Measurements from ENCODE around the gene LMAN1L. TPM values are rescaled to one million over a fixed set of nuclear protein-coding genes. Genes with fewer than 3 reads are reported as not detected.

Gene LMAN1L
- total RNA-seq, 2 donors from 2014 or later: not detected

- intact Hi-C loops (cut with DNase I): no loop called here
- no peaks in the 10 kb centered on the region for H3K36me3 ChIP-seq (replicated peaks in 1 of 2; ENCODE audit: insufficient read depth in 1 of 2, low read depth in 2 of 2)
- no peaks in the 10 kb centered on the region for H3K4me1 ChIP-seq
- DNase-seq (no peak), ATAC-seq (no peak)
- 67 to 74% methylated on average over 18 of the region's 18 CpGs for WGBS, 2 donors
- no peak for TF ChIP-seq POLR2A (IDR thresholded peaks at IDR 0.05)
- TF ChIP-seq, protein P1, sequence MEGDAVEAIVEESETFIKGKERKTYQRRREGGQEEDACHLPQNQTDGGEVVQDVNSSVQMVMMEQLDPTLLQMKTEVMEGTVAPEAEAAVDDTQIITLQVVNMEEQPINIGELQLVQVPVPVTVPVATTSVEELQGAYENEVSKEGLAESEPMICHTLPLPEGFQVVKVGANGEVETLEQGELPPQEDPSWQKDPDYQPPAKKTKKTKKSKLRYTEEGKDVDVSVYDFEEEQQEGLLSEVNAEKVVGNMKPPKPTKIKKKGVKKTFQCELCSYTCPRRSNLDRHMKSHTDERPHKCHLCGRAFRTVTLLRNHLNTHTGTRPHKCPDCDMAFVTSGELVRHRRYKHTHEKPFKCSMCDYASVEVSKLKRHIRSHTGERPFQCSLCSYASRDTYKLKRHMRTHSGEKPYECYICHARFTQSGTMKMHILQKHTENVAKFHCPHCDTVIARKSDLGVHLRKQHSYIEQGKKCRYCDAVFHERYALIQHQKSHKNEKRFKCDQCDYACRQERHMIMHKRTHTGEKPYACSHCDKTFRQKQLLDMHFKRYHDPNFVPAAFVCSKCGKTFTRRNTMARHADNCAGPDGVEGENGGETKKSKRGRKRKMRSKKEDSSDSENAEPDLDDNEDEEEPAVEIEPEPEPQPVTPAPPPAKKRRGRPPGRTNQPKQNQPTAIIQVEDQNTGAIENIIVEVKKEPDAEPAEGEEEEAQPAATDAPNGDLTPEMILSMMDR (IDR thresholded peaks at IDR 0.05): no peak
- H3K27ac ChIP-seq: no peak overlapping the region
- H3K4me3 ChIP-seq: no peak overlapping the region
- no peaks in the 10 kb centered on the region for H3K9me3 ChIP-seq
- no peaks in the 10 kb centered on the region for H3K27me3 ChIP-seq
Observed at GRCh38 chr15:74808078-74808839, 4.4 kb upstream of the LMAN1L start.

GRCh38 chr15:74808840-74809229 lies 3.8 kb upstream of the LMAN1L start:
- no peak overlapping the region for H3K27ac ChIP-seq
- no peaks in the 10 kb centered on the region for H3K9me3 ChIP-seq
- no peaks in the 10 kb centered on the region for H3K27me3 ChIP-seq
- 70 to 73% methylated on average over 4 of the region's 4 CpGs for WGBS, 2 donors
- H3K36me3 ChIP-seq (replicated peaks in 1 of 2; ENCODE audit: insufficient read depth in 1 of 2, low read depth in 2 of 2): no peaks in the 10 kb centered on the region
- H3K4me1 ChIP-seq: no peaks in the 10 kb centered on the region
- ATAC-seq (no peak), DNase-seq (no peak)
- intact Hi-C loops (cut with DNase I): no loop called here
- H3K4me3 ChIP-seq: no peak overlapping the region
- TF ChIP-seq, protein P1 (IDR thresholded peaks at IDR 0.05): no peak
- no peak for TF ChIP-seq POLR2A (IDR thresholded peaks at IDR 0.05)

GRCh38 chr15:74809242-74809641 lies 3.4 kb upstream of the LMAN1L start:
- intact Hi-C loops (cut with DNase I): no loop called here
- Histone ChIP-seq H3K27ac (no peak overlapping the region), H3K4me3 (no peak overlapping the region), H3K36me3 (replicated peaks in 1 of 2; ENCODE audit: insufficient read depth in 1 of 2, low read depth in 2 of 2) (no peaks in the 10 kb centered on the region), H3K27me3 (no peaks in the 10 kb centered on the region), H3K9me3 (no peaks in the 10 kb centered on the region), H3K4me1 (no peaks in the 10 kb centered on the region)
- ATAC-seq: no peak
- no peak for DNase-seq
- TF ChIP-seq, protein P1 (IDR thresholded peaks at IDR 0.05): no peak
- TF ChIP-seq POLR2A (IDR thresholded peaks at IDR 0.05): no peak
- 70 to 85% methylated on average over 5 of the region's 5 CpGs for WGBS, 2 donors

GRCh38 chr15:74809956-74810355 lies 2.7 kb upstream of the LMAN1L start:
- Histone ChIP-seq H3K36me3 (replicated peaks in 1 of 2; ENCODE audit: insufficient read depth in 1 of 2, low read depth in 2 of 2) (no peaks in the 10 kb centered on the region), H3K4me3 (no peak overlapping the region), H3K27ac (no peak overlapping the region), H3K27me3 (no peaks in the 10 kb centered on the region), H3K4me1 (peaks cover 4% of the 10 kb centered on the region), H3K9me3 (no peaks in the 10 kb centered on the region)
- ATAC-seq (no peak), DNase-seq (no peak)
- 70 to 82% methylated on average over 3 of the region's 3 CpGs for WGBS, 2 donors
- intact Hi-C loops (cut with DNase I): no loop called here
- TF ChIP-seq, protein P1 (IDR thresholded peaks at IDR 0.05): no peak
- no peak for TF ChIP-seq POLR2A (IDR thresholded peaks at IDR 0.05)
